ENCODE results near the gene FAM184A.

The FAM184A gene

GRCh38 chr6:119073307-119074051, 5.0 kb downstream of the FAM184A start:
- WGBS, 2 donors (ENCODE audit: extremely low coverage in 2 of 2, insufficient read length in 2 of 2, insufficient replicate concordance in 1 of 2) = no CpG with 5 or more reads among the region's 4 CpGs
- Histone ChIP-seq H3K9ac (ENCODE audit: low read depth, low read length, poor library complexity) (no peak overlapping the region), H2AK5ac (ENCODE audit: low read depth, low read length) (no peak overlapping the region), H3K4me1 (ENCODE audit: control insufficient read depth in 2 of 2, insufficient read depth in 1 of 2, low read depth in 1 of 2, low read length in 2 of 2) (peaks cover 0 to 5% of the 10 kb centered on the region in 2 donors), H3K4me2 (ENCODE audit: insufficient read depth, low read length, poor library complexity, severe bottlenecking) (no peak overlapping the region), H3K23ac (ENCODE audit: low read depth, low read length, poor library complexity) (no peak overlapping the region), H2BK5ac (ENCODE audit: low read length) (no peak overlapping the region), H4K91ac (ENCODE audit: low read depth, low read length, poor library complexity) (no peak overlapping the region), H3K36me3 (replicated peaks in 1 of 2; ENCODE audit: control insufficient read depth in 2 of 2, insufficient read depth in 2 of 2, low read length in 2 of 2) (peaks cover 0 to 4% of the 10 kb centered on the region in 2 donors), H3K14ac (ENCODE audit: low read length) (no peak overlapping the region), H2BK120ac (ENCODE audit: low read depth, low read length) (no peak overlapping the region), H4K8ac (ENCODE audit: low read depth, low read length) (no peak overlapping the region), H3K18ac (ENCODE audit: low read length) (no peak overlapping the region), H3K9me3 (replicated peaks in 1 of 2; ENCODE audit: control insufficient read depth in 2 of 2, insufficient read depth in 1 of 2, low read depth in 1 of 2, low read length in 2 of 2) (peaks cover 0 to 11% of the 10 kb centered on the region in 2 donors), H3K27ac (replicated peaks; ENCODE audit: low read length) (no peak overlapping the region), H3K4me3 (ENCODE audit: low read length in 2 of 2) (no peak overlapping the region), H3K27me3 (ENCODE audit: control insufficient read depth in 3 of 3, insufficient read depth in 3 of 3, low read depth in 1 of 3, low read length in 3 of 3) (peaks cover 0 to 6% (median 0%) of the 10 kb centered on the region in 3 experiments), H3K4ac (ENCODE audit: low read length) (no peak overlapping the region), H3K79me1 (ENCODE audit: low read depth, low read length) (peaks cover under 1% of the 10 kb centered on the region), H2BK15ac (ENCODE audit: low read length) (no peak overlapping the region), H2AFZ (ENCODE audit: low read length) (no peak overlapping the region), H2BK12ac (ENCODE audit: low read length) (no peak overlapping the region)
- no peak for DNase-seq (ENCODE audit: low spot score)

- no peak overlapping the region for H2BK15ac ChIP-seq (ENCODE audit: low read length)
- no peak overlapping the region for H2BK120ac ChIP-seq (ENCODE audit: low read depth, low read length)
- H4K91ac ChIP-seq (ENCODE audit: low read depth, low read length, poor library complexity) = no peak overlapping the region
- no peak overlapping the region for H2BK12ac ChIP-seq (ENCODE audit: low read length)
- no peak overlapping the region for H3K23ac ChIP-seq (ENCODE audit: low read depth, low read length, poor library complexity)
- no peak overlapping the region for H3K4me3 ChIP-seq (ENCODE audit: low read length in 2 of 2)
- H3K27me3 ChIP-seq (ENCODE audit: control insufficient read depth in 3 of 3, insufficient read depth in 3 of 3, low read depth in 1 of 3, low read length in 3 of 3) = no peaks in the 10 kb centered on the region
- no peak overlapping the region for H3K18ac ChIP-seq (ENCODE audit: low read length)
- H3K4me2 ChIP-seq (ENCODE audit: insufficient read depth, low read length, poor library complexity, severe bottlenecking) = no peak overlapping the region
- H2BK5ac ChIP-seq (ENCODE audit: low read length) = no peak overlapping the region
- H3K27ac ChIP-seq (replicated peaks; ENCODE audit: low read length) = no peak overlapping the region
- no peak overlapping the region for H4K8ac ChIP-seq (ENCODE audit: low read depth, low read length)
- H2AK5ac ChIP-seq (ENCODE audit: low read depth, low read length) = no peak overlapping the region
- H3K14ac ChIP-seq (ENCODE audit: low read length) = no peak overlapping the region
- H3K9me3 ChIP-seq (replicated peaks in 1 of 2; ENCODE audit: control insufficient read depth in 2 of 2, insufficient read depth in 1 of 2, low read depth in 1 of 2, low read length in 2 of 2) = peaks cover 0 to 11% of the 10 kb centered on the region in 2 donors
- no peak overlapping the region for H3K4ac ChIP-seq (ENCODE audit: low read length)
- H3K9ac ChIP-seq (ENCODE audit: low read depth, low read length, poor library complexity) = no peak overlapping the region
- peaks cover 0 to 4% of the 10 kb centered on the region in 2 donors for H3K36me3 ChIP-seq (replicated peaks in 1 of 2; ENCODE audit: control insufficient read depth in 2 of 2, insufficient read depth in 2 of 2, low read length in 2 of 2)
- peaks cover 1% of the 10 kb centered on the region for H3K79me1 ChIP-seq (ENCODE audit: low read depth, low read length)
- H2AFZ ChIP-seq (ENCODE audit: low read length) = no peak overlapping the region
- no CpG with 5 or more reads among the region's 2 CpGs for WGBS, 2 donors (ENCODE audit: extremely low coverage in 2 of 2, insufficient read length in 2 of 2, insufficient replicate concordance in 1 of 2)
- H3K4me1 ChIP-seq (ENCODE audit: control insufficient read depth in 2 of 2, insufficient read depth in 1 of 2, low read depth in 1 of 2, low read length in 2 of 2) = peaks cover 0 to 3% of the 10 kb centered on the region in 2 donors
- no peak for DNase-seq (ENCODE audit: low spot score)
These were observed 6.9 kb downstream of the FAM184A start for GRCh38 chr6:119071576-119071975.

GRCh38 chr6:119067091-119067490, 11.4 kb downstream of the FAM184A start:
- Histone ChIP-seq H3K4me3 (ENCODE audit: low read length in 2 of 2) (no peak overlapping the region), H3K27ac (replicated peaks; ENCODE audit: low read length) (no peak overlapping the region), H3K9ac (ENCODE audit: low read depth, low read length, poor library complexity) (no peak overlapping the region), H3K4ac (ENCODE audit: low read length) (no peak overlapping the region), H3K4me1 (ENCODE audit: control insufficient read depth in 2 of 2, insufficient read depth in 1 of 2, low read depth in 1 of 2, low read length in 2 of 2) (no peaks in the 10 kb centered on the region), H2BK12ac (ENCODE audit: low read length) (no peak overlapping the region), H3K18ac (ENCODE audit: low read length) (no peak overlapping the region), H2BK15ac (ENCODE audit: low read length) (no peak overlapping the region), H4K8ac (ENCODE audit: low read depth, low read length) (no peak overlapping the region), H4K91ac (ENCODE audit: low read depth, low read length, poor library complexity) (no peak overlapping the region), H2BK5ac (ENCODE audit: low read length) (no peak overlapping the region), H3K14ac (ENCODE audit: low read length) (no peak overlapping the region), H3K36me3 (replicated peaks in 1 of 2; ENCODE audit: control insufficient read depth in 2 of 2, insufficient read depth in 2 of 2, low read length in 2 of 2) (no peaks in the 10 kb centered on the region), H3K23ac (ENCODE audit: low read depth, low read length, poor library complexity) (no peak overlapping the region), H2BK120ac (ENCODE audit: low read depth, low read length) (no peak overlapping the region), H3K27me3 (ENCODE audit: control insufficient read depth in 3 of 3, insufficient read depth in 3 of 3, low read depth in 1 of 3, low read length in 3 of 3) (no peaks in the 10 kb centered on the region), H3K4me2 (ENCODE audit: insufficient read depth, low read length, poor library complexity, severe bottlenecking) (no peak overlapping the region), H3K79me1 (ENCODE audit: low read depth, low read length) (peaks cover 1% of the 10 kb centered on the region), H2AK5ac (ENCODE audit: low read depth, low read length) (no peak overlapping the region), H3K9me3 (replicated peaks in 1 of 2; ENCODE audit: control insufficient read depth in 2 of 2, insufficient read depth in 1 of 2, low read depth in 1 of 2, low read length in 2 of 2) (no peaks in the 10 kb centered on the region), H2AFZ (ENCODE audit: low read length) (no peak overlapping the region)
- no peak for DNase-seq (ENCODE audit: low spot score)

GRCh38 chr6:119066517-119066916, 11.9 kb downstream of the FAM184A start:
- no peak overlapping the region for H3K23ac ChIP-seq (ENCODE audit: low read depth, low read length, poor library complexity)
- no peak overlapping the region for H3K4me3 ChIP-seq (ENCODE audit: low read length in 2 of 2)
- H4K91ac ChIP-seq (ENCODE audit: low read depth, low read length, poor library complexity) = no peak overlapping the region
- H3K4me2 ChIP-seq (ENCODE audit: insufficient read depth, low read length, poor library complexity, severe bottlenecking) = no peak overlapping the region
- H3K27ac ChIP-seq (replicated peaks; ENCODE audit: low read length) = no peak overlapping the region
- H3K9ac ChIP-seq (ENCODE audit: low read depth, low read length, poor library complexity) = no peak overlapping the region
- peaks cover 1% of the 10 kb centered on the region for H3K79me1 ChIP-seq (ENCODE audit: low read depth, low read length)
- no peak for DNase-seq (ENCODE audit: low spot score)
- H2AK5ac ChIP-seq (ENCODE audit: low read depth, low read length) = no peak overlapping the region
- H4K8ac ChIP-seq (ENCODE audit: low read depth, low read length) = no peak overlapping the region
- WGBS, 2 donors (ENCODE audit: extremely low coverage in 2 of 2, insufficient read length in 2 of 2, insufficient replicate concordance in 1 of 2) = no CpG with 5 or more reads among the region's 1 CpG
- no peaks in the 10 kb centered on the region for H3K27me3 ChIP-seq (ENCODE audit: control insufficient read depth in 3 of 3, insufficient read depth in 3 of 3, low read depth in 1 of 3, low read length in 3 of 3)
- no peak overlapping the region for H2BK12ac ChIP-seq (ENCODE audit: low read length)
- no peak overlapping the region for H3K18ac ChIP-seq (ENCODE audit: low read length)
- H2BK15ac ChIP-seq (ENCODE audit: low read length) = no peak overlapping the region
- no peak overlapping the region for H3K4ac ChIP-seq (ENCODE audit: low read length)
- no peak overlapping the region for H3K14ac ChIP-seq (ENCODE audit: low read length)
- no peaks in the 10 kb centered on the region for H3K9me3 ChIP-seq (replicated peaks in 1 of 2; ENCODE audit: control insufficient read depth in 2 of 2, insufficient read depth in 1 of 2, low read depth in 1 of 2, low read length in 2 of 2)
- H2BK5ac ChIP-seq (ENCODE audit: low read length) = no peak overlapping the region
- no peak overlapping the region for H2AFZ ChIP-seq (ENCODE audit: low read length)
- no peaks in the 10 kb centered on the region for H3K36me3 ChIP-seq (replicated peaks in 1 of 2; ENCODE audit: control insufficient read depth in 2 of 2, insufficient read depth in 2 of 2, low read length in 2 of 2)
- no peak overlapping the region for H2BK120ac ChIP-seq (ENCODE audit: low read depth, low read length)
- no peaks in the 10 kb centered on the region for H3K4me1 ChIP-seq (ENCODE audit: control insufficient read depth in 2 of 2, insufficient read depth in 1 of 2, low read depth in 1 of 2, low read length in 2 of 2)

Measured in neuronal stem cell (in vitro differentiated cells).